GM19043 (cell line): ENCODE data around the gene ATXN10.

Experiments
- ATAC-seq: cut with Tn5 transposase; IDR thresholded peaks from one replicate; pipeline ENCODE4 v1.9.1; 2021; ENCODE audit warnings: low read depth; ENCODE audit not compliant: unreplicated experiment

ATXN10 gene

DNA sequence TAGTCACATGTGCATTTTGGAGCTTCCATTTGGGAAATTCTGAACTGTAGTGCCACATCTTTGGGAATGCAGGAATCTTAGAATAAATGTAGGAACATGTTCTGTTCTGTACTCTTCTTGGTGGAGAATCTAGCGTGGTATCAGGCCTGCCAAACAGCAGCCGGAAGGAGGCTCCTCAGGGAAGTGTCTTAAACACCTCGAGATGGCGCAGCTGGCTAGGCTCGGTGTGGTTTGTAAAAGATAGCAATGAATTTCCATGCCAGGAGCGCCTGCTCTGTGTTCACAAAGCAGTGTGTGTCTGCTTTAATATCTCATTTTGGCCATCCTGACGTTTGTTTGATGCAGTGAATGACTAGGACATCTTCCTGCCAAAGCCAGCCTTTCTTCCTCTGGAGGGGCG lies 145.1 kb downstream of the ATXN10 start:
- ATAC-seq, result no peak

GRCh38 chr22:45817745-45818423 lies 146.2 kb downstream of the ATXN10 start:
- ATAC-seq, result no peak

GRCh38 chr22:45818424-45819085 lies 146.9 kb downstream of the ATXN10 start:
- no peak for ATAC-seq

- no peak for ATAC-seq
Observed at GRCh38 chr22:45819305-45819704, 147.7 kb downstream of the ATXN10 start.

- no peak for ATAC-seq
Observed at GRCh38 chr22:45823336-45823735, 151.7 kb downstream of the ATXN10 start.

DNA sequence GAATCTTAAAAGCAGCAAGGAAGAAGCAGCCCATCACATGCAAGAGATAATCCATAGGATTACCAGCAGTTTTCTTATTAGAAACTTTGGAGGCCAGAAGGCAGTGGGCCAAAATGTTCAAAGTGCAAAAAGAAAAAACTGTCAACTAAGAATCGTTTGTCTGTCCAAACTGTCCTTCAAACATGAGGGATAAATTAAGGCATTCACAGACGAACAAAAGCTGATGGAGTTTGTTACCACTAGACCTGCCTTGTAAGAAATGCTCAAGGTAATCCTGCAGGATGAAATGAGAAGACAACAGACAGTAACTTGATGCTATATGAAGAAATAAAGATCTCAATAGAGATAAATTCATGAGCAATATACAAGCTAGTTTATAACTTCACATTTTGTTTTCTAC lies 154.9 kb downstream of the ATXN10 start:
- ATAC-seq, result no peak

GRCh38 chr22:45828841-45829240 lies 157.2 kb downstream of the ATXN10 start:
- ATAC-seq, result no peak

DNA sequence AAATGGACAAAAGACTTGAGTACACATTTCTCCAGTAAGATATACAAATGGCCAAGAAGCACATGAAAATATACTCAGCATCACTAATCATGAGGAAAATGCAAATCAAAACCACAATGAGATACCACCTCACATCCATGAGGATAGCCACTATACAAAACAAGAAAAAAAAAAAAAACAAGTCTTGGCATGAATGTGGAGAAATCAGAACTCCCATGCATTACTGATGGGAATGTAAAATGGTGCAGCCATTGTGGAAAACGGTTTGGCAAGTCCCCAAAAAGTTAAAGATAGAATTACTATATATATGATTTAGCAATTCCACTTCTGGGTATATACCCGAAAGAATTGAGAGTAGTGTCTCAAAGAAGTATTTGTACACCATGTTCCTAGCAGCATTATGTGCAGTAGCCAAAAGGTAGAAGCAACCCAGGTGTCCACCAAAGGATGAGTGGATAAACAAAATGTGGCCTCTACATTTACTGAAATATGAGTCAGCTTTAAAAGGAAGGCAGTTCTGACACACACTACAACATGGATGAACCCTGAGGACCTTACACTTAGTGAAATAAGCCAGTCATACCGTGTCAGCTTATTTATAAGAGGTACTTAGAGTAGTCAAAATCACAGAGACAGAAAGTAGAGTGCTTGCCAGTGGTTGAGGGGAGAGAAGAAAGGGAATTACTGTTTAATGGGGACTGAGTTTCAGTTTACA lies 159.1 kb downstream of the ATXN10 start:
- ATAC-seq, result no peak

- ATAC-seq, result no peak
Observed at GRCh38 chr22:45831394-45831793, 159.8 kb downstream of the ATXN10 start.

DNA sequence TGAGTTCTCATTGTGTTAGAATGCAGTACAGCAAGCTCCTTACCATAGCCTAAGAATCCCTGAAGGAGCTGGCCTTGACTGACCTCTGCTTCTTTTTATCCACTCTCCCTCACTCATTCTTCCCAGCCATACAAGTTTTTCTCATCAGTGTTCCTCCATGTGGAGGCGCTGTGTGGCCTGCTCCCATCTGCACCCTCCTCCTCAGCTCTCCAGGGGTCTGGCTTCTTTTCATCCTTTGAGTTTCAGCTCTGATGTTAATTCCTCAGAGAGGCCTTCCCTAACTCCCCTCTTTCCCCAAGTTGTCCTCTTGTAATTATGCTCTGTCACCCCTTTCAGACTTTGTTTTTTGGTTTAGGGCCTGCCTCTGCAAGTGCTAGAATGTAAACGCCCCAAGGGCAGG lies 160.5 kb downstream of the ATXN10 start:
- no peak for ATAC-seq

GRCh38 chr22:45832959-45833580 lies 161.4 kb downstream of the ATXN10 start:
- ATAC-seq, result no peak

DNA sequence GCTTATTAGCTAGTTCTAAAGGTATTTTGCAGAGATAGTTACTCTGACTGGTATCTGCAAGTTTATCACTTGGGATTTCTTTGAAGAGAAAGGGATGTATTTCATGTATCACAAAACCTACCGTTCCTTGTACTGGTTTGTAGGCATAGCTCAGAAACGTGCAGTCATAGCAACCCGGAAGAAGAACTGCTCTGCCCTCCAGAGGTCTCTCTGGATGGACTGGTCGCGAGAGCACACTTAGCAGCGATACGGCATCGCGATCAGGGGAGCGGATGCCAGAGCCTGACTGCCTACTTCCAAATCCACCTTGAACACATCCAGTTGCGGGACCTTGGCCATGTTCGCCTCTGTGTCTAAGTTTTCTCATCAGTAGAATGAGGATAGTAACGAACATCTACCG lies 162.0 kb downstream of the ATXN10 start:
- ATAC-seq, result no peak

DNA sequence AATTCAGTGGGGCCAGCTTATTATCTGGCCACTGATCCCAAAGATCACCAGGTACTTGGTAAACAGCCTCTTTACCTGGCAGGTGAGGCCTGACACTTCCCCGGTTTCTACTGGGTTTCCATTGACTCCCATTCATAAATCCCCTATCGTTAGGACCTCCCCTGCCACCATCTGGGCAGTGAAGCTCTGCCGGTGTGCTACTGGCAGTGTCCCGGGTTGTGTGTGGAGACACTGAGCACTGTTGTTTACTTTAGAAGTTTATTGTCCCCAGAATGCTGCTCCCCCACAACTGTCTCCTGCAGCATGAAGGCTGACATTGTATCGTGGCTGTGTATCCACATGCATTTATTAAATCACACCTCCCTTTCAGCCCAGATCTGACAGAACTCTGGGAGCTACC lies 162.6 kb downstream of the ATXN10 start:
- ATAC-seq, result no peak

- ATAC-seq, result no peak
Observed at GRCh38 chr22:45834795-45835194, 163.2 kb downstream of the ATXN10 start.

DNA sequence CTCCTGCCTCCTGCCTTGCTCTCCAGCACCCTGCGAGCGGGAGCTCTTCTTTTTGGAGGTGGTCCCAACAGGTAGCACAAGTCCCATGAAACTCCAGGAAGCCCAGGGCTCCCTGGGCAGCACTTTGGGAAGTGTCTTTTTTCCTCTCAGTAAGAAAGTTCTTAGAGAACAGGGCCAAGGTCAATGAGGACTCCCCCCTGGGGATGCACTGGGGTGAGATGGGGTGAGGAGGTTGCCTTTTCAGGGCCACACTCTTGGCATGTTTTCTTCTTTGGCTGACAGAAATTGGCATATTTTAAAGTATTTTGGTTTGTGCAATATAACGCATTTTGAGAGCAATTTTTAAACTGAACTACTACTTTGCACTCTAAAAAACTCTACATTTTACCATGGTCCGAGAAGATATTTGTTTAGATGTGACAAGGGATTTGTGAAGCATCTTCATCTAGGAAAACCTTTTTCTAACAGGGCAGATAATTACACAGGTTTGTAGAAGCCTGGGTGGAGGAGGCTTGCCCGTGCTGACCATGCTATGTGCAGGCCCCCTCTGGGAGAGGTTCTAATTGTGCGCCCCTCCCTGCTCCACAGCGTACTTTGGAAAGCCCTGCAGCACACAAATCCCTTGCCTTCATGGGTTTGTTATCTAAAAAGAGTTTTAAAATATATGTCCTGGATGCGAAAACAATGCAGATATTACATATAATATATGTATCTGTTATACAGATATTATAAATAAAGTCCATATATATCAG lies 165.0 kb downstream of the ATXN10 start:
- ATAC-seq, result no peak

GRCh38 chr22:45837508-45837907 lies 165.9 kb downstream of the ATXN10 start:
- ATAC-seq, result no peak

DNA sequence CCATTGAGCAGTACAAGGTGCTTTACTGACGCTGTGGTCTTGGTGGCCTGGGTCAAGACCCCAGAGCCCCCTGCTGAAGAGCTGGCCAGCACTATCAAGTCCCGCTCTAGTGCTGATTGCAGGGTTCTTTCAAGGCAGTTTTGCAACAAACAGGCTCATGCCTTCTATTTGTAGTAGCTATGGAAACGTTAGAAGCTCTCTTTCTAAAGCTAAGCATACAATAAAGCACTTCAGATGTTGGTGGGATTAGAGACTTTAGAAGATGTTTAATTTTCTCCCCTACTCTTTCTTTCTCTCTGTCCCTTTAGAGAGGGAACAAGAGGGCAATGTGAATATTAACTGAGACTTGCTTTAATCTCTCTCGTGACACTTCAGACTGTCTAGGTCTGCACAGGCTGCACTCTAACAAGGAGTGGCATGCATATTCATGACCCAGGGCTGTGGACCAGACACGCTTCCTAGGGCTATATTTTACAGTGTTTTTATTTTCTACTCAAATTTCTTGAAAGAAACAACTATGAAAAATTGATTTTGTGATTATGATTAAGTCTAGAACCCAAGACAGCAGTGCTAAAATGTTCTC lies 166.8 kb downstream of the ATXN10 start:
- no peak for ATAC-seq

- no peak for ATAC-seq
Observed at GRCh38 chr22:45840483-45840882, 168.8 kb downstream of the ATXN10 start.

DNA sequence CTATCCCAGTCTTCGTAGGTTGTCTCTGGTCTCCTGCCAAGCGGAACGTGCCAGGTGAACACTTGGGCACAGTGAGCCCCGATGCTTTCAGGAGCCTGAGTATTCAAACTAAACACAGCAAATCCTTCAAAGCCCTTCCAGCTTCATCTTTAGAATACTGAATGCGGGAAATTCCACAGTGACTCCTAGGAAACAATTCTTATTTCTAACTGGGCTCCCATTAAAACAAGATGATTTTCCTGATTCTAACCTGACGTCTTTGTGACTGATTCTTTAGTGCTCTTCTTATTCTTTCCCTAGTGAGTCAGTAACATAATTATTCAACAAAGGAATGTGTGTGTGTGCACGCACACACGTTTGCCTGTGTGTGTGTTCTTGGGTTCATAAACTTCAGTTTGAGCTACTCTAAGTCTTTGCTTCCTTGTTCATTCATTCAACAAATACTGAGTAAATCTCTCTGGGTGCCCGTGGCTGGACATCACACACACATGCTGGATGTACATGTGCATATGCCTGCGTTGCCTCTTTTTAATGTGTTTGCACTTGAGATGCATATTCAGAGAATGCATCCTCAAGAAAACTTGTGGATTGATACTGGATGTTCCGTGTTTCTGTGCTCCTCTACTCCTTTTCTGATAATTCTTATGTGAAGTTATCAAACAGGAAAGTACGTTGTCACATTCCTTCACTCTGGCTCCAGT lies 170.8 kb downstream of the ATXN10 start:
- no peak for ATAC-seq

DNA sequence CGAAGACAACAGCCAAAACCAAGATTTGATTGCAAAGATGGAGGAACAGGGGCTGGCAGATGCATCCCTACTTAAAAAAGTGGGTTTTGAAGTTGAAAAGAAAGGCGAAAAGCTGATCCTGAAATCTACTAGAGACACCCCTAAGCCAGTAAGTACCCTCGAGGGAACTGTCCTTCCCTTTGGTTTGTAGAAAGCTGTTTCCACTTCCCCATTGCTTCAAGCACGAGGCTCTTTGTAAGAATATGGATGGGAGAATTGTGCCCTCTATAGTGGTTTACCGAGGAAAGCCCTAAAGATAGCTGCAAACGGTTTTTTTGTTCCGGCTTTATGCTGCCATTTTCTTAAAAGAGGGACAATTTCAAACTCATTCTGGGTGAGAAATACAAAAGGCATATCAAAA lies 171.4 kb downstream of the ATXN10 start:
- no peak for ATAC-seq
